Loucy (cell line): ENCODE data around the gene ACE.

Experiments
- H2AFZ ChIP-seq: fragments of 200-600 bp; sonication (generic); 2 replicates; pipeline ENCODE4 v1.6.0; 2016; ENCODE audit warnings: antibody characterized with exemption, mild to moderate bottlenecking, low read length, moderate library complexity
- H3F3A ChIP-seq: fragments of 200-600 bp; 2 replicates; pipeline ENCODE4 v1.6.0; 2016; ENCODE audit warnings: antibody characterized with exemption, low read depth, mild to moderate bottlenecking
- H3K27me3 ChIP-seq: fragments of 200-600 bp; sonication (generic); 2 replicates; pipeline ENCODE4 v1.6.1; 2014; ENCODE audit warnings: low read length, mild to moderate bottlenecking; ENCODE audit not compliant: insufficient read depth, poor library complexity, severe bottlenecking
- H3K36me3 ChIP-seq: fragments of 200-600 bp; sonication (generic); 2 replicates; pipeline ENCODE4 v1.6.1; 2016; ENCODE audit warnings: low read length; ENCODE audit not compliant: insufficient read depth
- H3K4me1 ChIP-seq: fragments of 200-600 bp; sonication (generic); 2 replicates; pipeline ENCODE4 v1.5.1; 2014; ENCODE audit warnings: low read length, mild to moderate bottlenecking; ENCODE audit not compliant: insufficient read depth, poor library complexity, severe bottlenecking
- H3K4me2 ChIP-seq: fragments of 200-600 bp; sonication (generic); 2 replicates; pipeline ENCODE4 v1.6.0; 2014; ENCODE audit warnings: antibody characterized with exemption, low read length, low read depth, mild to moderate bottlenecking; ENCODE audit not compliant: poor library complexity, severe bottlenecking
- H3K4me3 ChIP-seq: fragments of 200-600 bp; sonication (generic); 2 replicates; pipeline ENCODE4 v1.5.1; 2014; ENCODE audit warnings: low read length, mild to moderate bottlenecking, mixed read lengths; ENCODE audit not compliant: poor library complexity, severe bottlenecking
- H3K79me2 ChIP-seq: fragments of 200-600 bp; sonication (generic); 2 replicates; pipeline ENCODE4 v1.6.1; 2014; ENCODE audit warnings: low read length; ENCODE audit not compliant: insufficient read depth
- H3K9ac ChIP-seq: fragments of 200-600 bp; sonication (generic); 2 replicates; pipeline ENCODE4 v1.6.0; 2014; ENCODE audit warnings: mild to moderate bottlenecking, low read depth, low read length, moderate library complexity; ENCODE audit not compliant: poor library complexity, severe bottlenecking
- H3K9me2 ChIP-seq: fragments of 200-600 bp; sonication (generic); replicated peaks from 2 replicates; pipeline ENCODE4 v1.6.1; 2016; ENCODE audit warnings: low read depth, low read length, mixed read lengths
- H3K9me3 ChIP-seq: fragments of 200-600 bp; sonication (generic); 2 replicates; pipeline ENCODE4 v1.6.1; 2014; ENCODE audit warnings: mild to moderate bottlenecking, antibody characterized with exemption, low read length, low read depth; ENCODE audit not compliant: insufficient read depth
- H4K20me1 ChIP-seq: fragments of 200-600 bp; sonication (generic); 2 replicates; pipeline ENCODE4 v1.6.0; 2014; ENCODE audit warnings: antibody characterized with exemption, low read length, mild to moderate bottlenecking; ENCODE audit not compliant: insufficient read depth, poor library complexity, severe bottlenecking
- EZH2phosphoT487 ChIP-seq: fragments of 200-600 bp; IDR thresholded peaks from 2 replicates; pipeline ENCODE4 v1.6.1; 2018; ENCODE audit warnings: antibody characterized with exemption, mild to moderate bottlenecking, moderate library complexity, borderline replicate concordance
- TF ChIP-seq, protein P1 (sequence below): fragments of 200-600 bp; sonication (generic); conservative IDR thresholded peaks from 2 replicates; pipeline ENCODE4 v1.5.1; 2014; ENCODE audit warnings: mild to moderate bottlenecking, antibody characterized with exemption, low read length

ACE gene

DNA sequence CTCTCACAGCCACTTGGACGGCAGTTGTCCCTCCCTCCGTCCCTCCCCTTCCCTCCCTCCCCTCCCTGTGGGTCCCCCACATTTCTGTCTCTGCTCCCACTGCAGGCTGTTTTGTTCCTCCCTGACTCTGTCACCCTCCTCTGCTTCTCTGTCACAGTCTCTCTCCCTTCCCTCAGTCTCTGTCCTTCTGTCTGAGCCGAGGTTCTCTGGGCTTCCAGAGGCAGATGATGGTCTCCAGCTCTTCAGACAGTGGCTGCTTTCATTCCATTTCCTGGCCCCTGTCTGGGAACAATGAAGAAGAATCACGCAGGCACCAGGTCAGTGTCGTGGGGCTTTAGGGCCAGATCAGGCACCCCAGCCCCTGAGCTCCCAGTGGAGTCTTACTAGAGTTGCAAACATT lies 21.9 kb upstream of the ACE start:
- Histone ChIP-seq H3K9me3 (no peaks in the 10 kb centered on the region), H3K9me2 (no peaks in the 10 kb centered on the region), H3K36me3 (no peaks in the 10 kb centered on the region), H4K20me1 (no peaks in the 10 kb centered on the region), H3K9ac (no peak overlapping the region), H3K4me2 (no peak overlapping the region), H3K79me2 (no peaks in the 10 kb centered on the region), H3K4me1 (peaks cover 33% of the 10 kb centered on the region), H3F3A (no peaks in the 10 kb centered on the region), H3K27me3 (no peaks in the 10 kb centered on the region), H3K4me3 (no peak overlapping the region), H2AFZ (no peak overlapping the region)
- TF ChIP-seq EZH2phosphoT487 = no peak
- TF ChIP-seq, protein P1, sequence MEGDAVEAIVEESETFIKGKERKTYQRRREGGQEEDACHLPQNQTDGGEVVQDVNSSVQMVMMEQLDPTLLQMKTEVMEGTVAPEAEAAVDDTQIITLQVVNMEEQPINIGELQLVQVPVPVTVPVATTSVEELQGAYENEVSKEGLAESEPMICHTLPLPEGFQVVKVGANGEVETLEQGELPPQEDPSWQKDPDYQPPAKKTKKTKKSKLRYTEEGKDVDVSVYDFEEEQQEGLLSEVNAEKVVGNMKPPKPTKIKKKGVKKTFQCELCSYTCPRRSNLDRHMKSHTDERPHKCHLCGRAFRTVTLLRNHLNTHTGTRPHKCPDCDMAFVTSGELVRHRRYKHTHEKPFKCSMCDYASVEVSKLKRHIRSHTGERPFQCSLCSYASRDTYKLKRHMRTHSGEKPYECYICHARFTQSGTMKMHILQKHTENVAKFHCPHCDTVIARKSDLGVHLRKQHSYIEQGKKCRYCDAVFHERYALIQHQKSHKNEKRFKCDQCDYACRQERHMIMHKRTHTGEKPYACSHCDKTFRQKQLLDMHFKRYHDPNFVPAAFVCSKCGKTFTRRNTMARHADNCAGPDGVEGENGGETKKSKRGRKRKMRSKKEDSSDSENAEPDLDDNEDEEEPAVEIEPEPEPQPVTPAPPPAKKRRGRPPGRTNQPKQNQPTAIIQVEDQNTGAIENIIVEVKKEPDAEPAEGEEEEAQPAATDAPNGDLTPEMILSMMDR = no peak

DNA sequence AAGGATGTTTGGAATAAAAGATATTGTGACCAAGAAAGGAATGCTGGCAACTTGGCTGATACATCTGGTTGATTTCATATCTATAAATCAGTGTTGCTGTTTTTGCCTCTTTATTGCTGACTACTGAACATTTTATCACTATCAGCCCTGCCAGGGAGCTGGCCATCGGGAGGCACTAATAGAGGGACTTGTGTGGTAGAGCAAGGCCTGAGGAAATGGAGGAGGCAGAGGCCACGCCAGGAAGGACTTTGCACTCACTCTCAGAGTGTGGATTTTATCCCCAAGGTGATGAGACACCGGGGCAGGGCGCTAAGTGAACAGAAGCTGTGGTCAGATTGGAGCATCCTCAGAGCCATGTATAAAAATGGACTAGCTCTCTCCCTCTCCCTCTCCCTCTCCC lies 21.4 kb upstream of the ACE start:
- no peak for TF ChIP-seq EZH2phosphoT487
- TF ChIP-seq, protein P1 = no peak

DNA sequence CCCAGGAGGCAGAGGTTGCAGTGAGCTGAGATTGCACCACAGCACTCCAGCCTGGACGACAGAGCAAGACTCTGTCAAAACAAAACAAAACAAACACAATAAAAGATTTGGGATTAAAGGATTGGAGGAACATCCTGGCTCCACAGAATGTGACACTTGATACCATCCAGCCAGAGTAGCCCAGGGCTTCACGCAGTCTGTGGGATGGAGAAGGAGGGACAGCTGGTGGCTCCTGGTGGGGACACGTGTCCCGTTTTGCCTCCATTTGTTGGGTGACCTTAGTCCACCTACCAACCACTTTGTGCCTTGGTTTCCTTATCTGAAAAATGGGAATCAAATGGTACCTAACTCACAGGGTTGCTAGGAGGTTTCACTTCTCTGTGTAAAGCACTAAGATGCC lies 18.4 kb upstream of the ACE start:
- H3K4me1 ChIP-seq = peaks cover 7% of the 10 kb centered on the region
- H3K4me3 ChIP-seq = no peak overlapping the region
- no peaks in the 10 kb centered on the region for H3K79me2 ChIP-seq
- H3K27me3 ChIP-seq = no peaks in the 10 kb centered on the region
- H3K9me2 ChIP-seq = no peaks in the 10 kb centered on the region
- H2AFZ ChIP-seq = no peak overlapping the region
- no peak overlapping the region for H3K9ac ChIP-seq
- no peaks in the 10 kb centered on the region for H3F3A ChIP-seq
- H3K9me3 ChIP-seq = no peaks in the 10 kb centered on the region
- TF ChIP-seq EZH2phosphoT487 = no peak
- TF ChIP-seq, protein P1 = no peak
- H4K20me1 ChIP-seq = no peaks in the 10 kb centered on the region
- no peak overlapping the region for H3K4me2 ChIP-seq
- no peaks in the 10 kb centered on the region for H3K36me3 ChIP-seq

More for the DNA sequence above, 21.4 kb upstream of the ACE start:
- H3K4me2 ChIP-seq = no peak overlapping the region
- H3K9me2 ChIP-seq = no peaks in the 10 kb centered on the region
- no peaks in the 10 kb centered on the region for H3K9me3 ChIP-seq
- H3F3A ChIP-seq = no peaks in the 10 kb centered on the region
- H3K27me3 ChIP-seq = no peaks in the 10 kb centered on the region
- H3K36me3 ChIP-seq = no peaks in the 10 kb centered on the region
- no peaks in the 10 kb centered on the region for H3K79me2 ChIP-seq
- no peak overlapping the region for H3K4me3 ChIP-seq
- H2AFZ ChIP-seq = no peak overlapping the region
- no peak overlapping the region for H3K9ac ChIP-seq
- peaks cover 28% of the 10 kb centered on the region for H3K4me1 ChIP-seq
- H4K20me1 ChIP-seq = no peaks in the 10 kb centered on the region
